ACHN (cell line): Measurements from ENCODE around the gene EQTN.

Experiments used
- DNase-seq: peaks from one replicate; pipeline ENCODE4 v3.0.0-alpha.2; 2015
- in situ Hi-C: cut with HindIII; loops from 2 replicates; pipeline ENCODE4 v1.10.0; 2017; ENCODE audit warnings: low sequenced_read_pairs, low pct_ligation_motif_present, low pct_unique_long_range_greater_than_20kb

Gene EQTN

GRCh38 chr9:27297050-27297449 is at the start of gene EQTN:
EQTN (minus strand) TSS chr9:27297150; CDS start chr9:27297055, 95 bp downstream.
- DNase-seq = no peak
- in situ Hi-C loops = no loop called here

GRCh38 chr9:27344776-27345175 is 47.8 kb upstream of the EQTN start:
- in situ Hi-C loops = loop anchor here (25.0 kb wide), 1 partner anchor 193 kb away; the partner anchor contains the start of gene MOB3B
- DNase-seq = no peak

GRCh38 chr9:27341545-27342294 is 44.8 kb upstream of the EQTN start:
- in situ Hi-C loops = loop anchor here (25.0 kb wide), 1 partner anchor 196 kb away; the partner anchor contains the start of gene MOB3B
- no peak for DNase-seq

- no peak for DNase-seq
- in situ Hi-C loops = loop anchor here (25.0 kb wide), 1 partner anchor 196 kb away; the partner anchor contains the start of gene MOB3B
Observed at GRCh38 chr9:27340961-27341511, 44.1 kb upstream of the EQTN start.

- in situ Hi-C loops = loop anchor here (25.0 kb wide), 1 partner anchor 197 kb away; the partner anchor contains the start of gene MOB3B
Observed at GRCh38 chr9:27340285-27340674, 43.3 kb upstream of the EQTN start.

GRCh38 chr9:27339661-27340284 is 42.8 kb upstream of the EQTN start:
- in situ Hi-C loops = loop anchor here (25.0 kb wide), 1 partner anchor 198 kb away; the partner anchor contains the start of gene MOB3B
- no peak for DNase-seq

More at GRCh38 chr9:27340285-27340674, 43.3 kb upstream of the EQTN start:
- DNase-seq = no peak

GRCh38 chr9:27338527-27338903 is 41.6 kb upstream of the EQTN start:
- DNase-seq = no peak
- in situ Hi-C loops = loop anchor here (25.0 kb wide), 1 partner anchor 199 kb away; the partner anchor contains the start of gene MOB3B

- no peak for DNase-seq
- in situ Hi-C loops = loop anchor here (25.0 kb wide), 1 partner anchor 199 kb away; the partner anchor contains the start of gene MOB3B
Observed at GRCh38 chr9:27337833-27338526, 41.0 kb upstream of the EQTN start.

GRCh38 chr9:27337236-27337635 is 40.3 kb upstream of the EQTN start:
- no peak for DNase-seq
- in situ Hi-C loops = loop anchor here (25.0 kb wide), 1 partner anchor 200 kb away; the partner anchor contains the start of gene MOB3B

GRCh38 chr9:27336829-27337228 is 39.9 kb upstream of the EQTN start:
- in situ Hi-C loops = loop anchor here (25.0 kb wide), 1 partner anchor 200 kb away; the partner anchor contains the start of gene MOB3B
- no peak for DNase-seq

- in situ Hi-C loops = loop anchor here (25.0 kb wide), 1 partner anchor 201 kb away; the partner anchor contains the start of gene MOB3B
- DNase-seq = no peak
Observed at GRCh38 chr9:27336126-27336525, 39.2 kb upstream of the EQTN start.

GRCh38 chr9:27335075-27335474 is 38.1 kb upstream of the EQTN start:
- no peak for DNase-seq
- in situ Hi-C loops = loop anchor here (25.0 kb wide), 1 partner anchor 202 kb away; the partner anchor contains the start of gene MOB3B

GRCh38 chr9:27333241-27334052 is 36.5 kb upstream of the EQTN start:
- DNase-seq = peak; percentile 59
- in situ Hi-C loops = loop anchor here (25.0 kb wide), 1 partner anchor 204 kb away; the partner anchor contains the start of gene MOB3B

GRCh38 chr9:27331393-27331792 is 34.4 kb upstream of the EQTN start:
- in situ Hi-C loops = loop anchor here (25.0 kb wide), 1 partner anchor 206 kb away; the partner anchor contains the start of gene MOB3B

GRCh38 chr9:27329291-27329690 is 32.3 kb upstream of the EQTN start:
- in situ Hi-C loops = loop anchor here (25.0 kb wide), 1 partner anchor 208 kb away; the partner anchor contains the start of gene MOB3B
- DNase-seq = no peak

More at GRCh38 chr9:27331393-27331792, 34.4 kb upstream of the EQTN start:
- no peak for DNase-seq

- DNase-seq = no peak
- in situ Hi-C loops = loop anchor here (25.0 kb wide), 1 partner anchor 209 kb away; the partner anchor contains the start of gene MOB3B
Observed at GRCh38 chr9:27328483-27328882, 31.5 kb upstream of the EQTN start.

- in situ Hi-C loops = no loop called here
- DNase-seq = no peak
Observed at GRCh38 chr9:27311184-27311583, 14.2 kb upstream of the EQTN start.
